AG08395 (cell line): ENCODE data around the gene CACNA1G.

Experiments
- DNase-seq: peaks from one replicate; pipeline ENCODE4 v3.0.0; 2012; ENCODE audit warnings: mixed read lengths, low spot score

The CACNA1G gene

DNA sequence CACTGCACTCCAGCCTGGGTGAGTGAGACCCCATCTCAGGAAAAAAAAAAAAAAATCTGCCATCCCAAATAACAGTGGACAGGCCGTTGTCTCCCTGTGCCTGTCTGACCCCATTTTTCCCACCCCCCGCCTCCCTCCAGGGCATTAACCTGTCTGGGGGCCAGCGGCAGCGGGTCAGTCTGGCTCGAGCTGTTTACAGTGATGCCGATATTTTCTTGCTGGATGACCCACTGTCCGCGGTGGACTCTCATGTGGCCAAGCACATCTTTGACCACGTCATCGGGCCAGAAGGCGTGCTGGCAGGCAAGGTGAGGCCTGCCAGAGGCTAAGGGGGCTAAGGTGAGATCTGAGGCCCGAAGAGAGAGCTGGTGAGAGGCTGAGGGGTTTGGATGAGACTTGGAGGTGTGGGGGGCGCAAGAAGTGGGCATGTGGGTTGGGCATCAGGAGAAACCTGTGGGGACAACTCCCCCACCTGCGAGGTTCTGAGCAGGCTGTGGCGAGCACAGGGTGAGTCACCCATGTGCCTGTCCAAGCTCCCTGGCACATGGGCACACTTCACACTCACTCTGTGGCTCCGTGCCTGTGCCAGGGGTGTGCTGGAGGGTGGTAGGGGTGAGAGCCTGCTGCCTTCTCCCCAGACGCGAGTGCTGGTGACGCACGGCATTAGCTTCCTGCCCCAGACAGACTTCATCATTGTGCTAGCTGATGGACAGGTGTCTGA, 112.5 kb downstream of the CACNA1G start:
- DNase-seq, result no peak

- no peak for DNase-seq
Measured at GRCh38 chr17:50675190-50675589, 114.7 kb downstream of the CACNA1G start.

DNA sequence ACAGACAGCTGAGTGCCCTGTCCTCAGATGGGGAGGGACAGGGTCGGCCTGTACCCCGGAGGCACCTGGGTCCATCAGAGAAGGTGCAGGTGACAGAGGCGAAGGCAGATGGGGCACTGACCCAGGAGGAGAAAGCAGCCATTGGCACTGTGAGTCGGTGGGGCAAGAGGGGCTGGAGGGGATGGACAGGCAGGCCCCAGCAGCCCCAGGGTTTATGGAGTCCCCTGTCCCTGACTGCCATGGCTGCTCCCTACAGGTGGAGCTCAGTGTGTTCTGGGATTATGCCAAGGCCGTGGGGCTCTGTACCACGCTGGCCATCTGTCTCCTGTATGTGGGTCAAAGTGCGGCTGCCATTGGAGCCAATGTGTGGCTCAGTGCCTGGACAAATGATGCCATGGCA, 115.1 kb downstream of the CACNA1G start:
- DNase-seq, result no peak

DNA sequence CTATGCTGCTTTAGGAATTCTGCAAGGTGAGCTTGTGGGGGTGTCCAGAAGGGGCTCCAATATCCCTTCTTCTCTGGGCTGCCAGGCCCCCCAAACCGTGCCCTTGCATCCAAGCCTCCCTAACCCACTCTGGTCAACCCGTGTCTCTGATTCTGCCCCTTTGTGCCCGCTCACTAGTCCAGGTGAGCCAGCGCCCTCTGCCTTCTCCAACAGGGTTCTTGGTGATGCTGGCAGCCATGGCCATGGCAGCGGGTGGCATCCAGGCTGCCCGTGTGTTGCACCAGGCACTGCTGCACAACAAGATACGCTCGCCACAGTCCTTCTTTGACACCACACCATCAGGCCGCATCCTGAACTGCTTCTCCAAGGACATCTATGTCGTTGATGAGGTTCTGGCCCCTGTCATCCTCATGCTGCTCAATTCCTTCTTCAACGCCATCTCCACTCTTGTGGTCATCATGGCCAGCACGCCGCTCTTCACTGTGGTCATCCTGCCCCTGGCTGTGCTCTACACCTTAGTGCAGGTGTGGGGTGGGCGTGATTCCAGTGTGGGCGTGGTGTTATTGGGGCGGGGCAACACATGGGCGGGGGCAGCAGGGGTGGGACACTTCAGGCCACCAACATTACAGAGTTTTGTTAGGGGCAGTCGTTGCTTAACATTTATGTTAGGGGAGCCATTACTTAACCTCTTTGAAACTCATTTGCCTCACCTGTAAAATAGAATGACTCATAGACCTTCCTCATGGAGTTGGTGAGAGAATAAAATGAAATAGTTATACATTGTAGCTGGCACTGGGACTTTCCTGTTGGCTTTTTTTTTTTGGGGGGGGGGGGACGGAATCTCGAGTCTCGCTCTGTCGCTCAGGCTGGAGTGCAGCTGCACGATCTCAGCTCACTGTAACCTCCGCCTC, 115.8 kb downstream of the CACNA1G start:
- no peak for DNase-seq
